DOHH2 (cell line): ENCODE results near the gene BTBD2.

ENCODE experiments used
- CTCF ChIP-seq: fragments of 200-600 bp; sonication (generic); IDR thresholded peaks from one replicate; pipeline ENCODE4 v1.5.1; 2014; ENCODE audit warnings: antibody characterized with exemption, mild to moderate bottlenecking, low read depth, low read length; ENCODE audit not compliant: poor library complexity, severe bottlenecking
- EZH2phosphoT487 ChIP-seq: fragments of 200-600 bp; sonication (generic); IDR thresholded peaks from 2 replicates; pipeline ENCODE4 v1.6.1; 2017; ENCODE audit warnings: borderline replicate concordance, mild to moderate bottlenecking, antibody characterized with exemption, low read length, moderate library complexity, mixed read lengths

- TF ChIP-seq CTCF (no peak), EZH2phosphoT487 (no peak)
These were observed 64.9 kb downstream of the BTBD2 start for GRCh38 chr19:1950640-1951039.
